Body of pancreas (tissue), 4 donors: Measurements from ENCODE around the gene TCN1.
"Not testable (repeated sequence)": the region's sequence is repeated elsewhere in the genome, so short reads cannot be mapped to it uniquely, and the experiment has no call there.

Experiments
- CTCF ChIP-seq, 7 experiments: fragments of 450-650 bp in 4 of 7; fragments of 200-600 bp in 3 of 7; sonication (generic) in 3 of 7; IDR thresholded peaks; one replicate each; pipeline ENCODE4 v1.5.1; 2016 to 2019; ENCODE audit warnings: antibody characterized with exemption in 7 of 7
- POLR2A ChIP-seq, 3 donors: fragments of 450-650 bp; IDR thresholded peaks; one replicate each; pipeline ENCODE4 v1.6.1; 2016; ENCODE audit warnings: antibody characterized with exemption in 3 of 3, mild to moderate bottlenecking in 2 of 3

DNA sequence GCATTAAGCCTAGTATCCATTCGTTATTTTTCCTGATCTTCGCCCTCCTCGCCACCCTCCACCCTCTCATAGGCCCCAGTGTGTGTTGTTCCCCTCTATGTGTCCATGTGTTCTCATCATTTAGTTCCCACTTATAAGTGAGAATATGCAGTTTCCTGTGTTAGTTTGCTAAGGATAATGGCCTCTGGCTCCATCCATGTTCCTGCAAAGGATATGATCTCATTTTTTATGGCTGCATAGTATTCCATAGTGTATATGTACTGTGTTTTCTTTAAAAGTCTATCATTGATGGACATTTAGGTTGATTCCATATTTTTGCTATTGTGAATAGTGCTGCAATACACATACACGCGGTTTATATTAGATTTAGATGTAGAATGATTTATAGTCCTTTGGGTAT lies 14.9 kb downstream of the TCN1 start:
- TF ChIP-seq CTCF, POLR2A (IDR thresholded peaks at IDR 0.05): not testable (repeated sequence)
